CD4-positive, CD25-positive, alpha-beta regulatory T cell (primary cell): ENCODE data around the gene ECHDC1. TPM values are rescaled to one million over a fixed set of nuclear protein-coding genes. Genes with fewer than 3 reads are reported as not detected.
A peak's percentile ranks its signal among the peaks of the same experiment; 100 is the strongest.

ENCODE experiments used
- ATAC-seq, 2 donors: fragments of 150-1000 bp; cut with Tn5 transposase; one replicate each; pipeline ENCODE4 v1.10.0; 2021; ENCODE audit warnings: low read depth in 2 of 2, moderate number of reproducible peaks in 2 of 2, moderate library complexity in 1 of 2
- DNase-seq, 3 donors: peaks; one replicate each; pipeline versions ENCODE4 v3.0.0 to v3.0.0-alpha.2; 2012 to 2022; ENCODE audit warnings: mixed read lengths in 1 of 3
- H3K27ac ChIP-seq: one replicate; pipeline ENCODE4 v1.7.0; 2013; ENCODE audit warnings: mild to moderate bottlenecking, low read length; ENCODE audit not compliant: insufficient read depth, poor library complexity, severe bottlenecking
- H3K27me3 ChIP-seq: one replicate; pipeline ENCODE4 v1.7.0; 2013; ENCODE audit warnings: low read length; ENCODE audit not compliant: control insufficient read depth, insufficient read depth
- H3K36me3 ChIP-seq: one replicate; pipeline ENCODE4 v1.7.0; 2013; ENCODE audit warnings: mild to moderate bottlenecking, low read length, moderate library complexity; ENCODE audit not compliant: control insufficient read depth, insufficient read depth
- H3K4me1 ChIP-seq: 2 replicates; pipeline ENCODE4 v1.7.0; 2013; ENCODE audit warnings: mild to moderate bottlenecking, low read length; ENCODE audit not compliant: insufficient read depth, control insufficient read depth, poor library complexity, severe bottlenecking
- H3K4me3 ChIP-seq: one replicate; pipeline ENCODE4 v1.7.0; 2013; ENCODE audit warnings: low read depth, mild to moderate bottlenecking, low read length, moderate library complexity
- H3K9me3 ChIP-seq, 2 experiments: 1 replicate in 1 of 2; 2 replicates in 1 of 2; pipeline ENCODE4 v1.7.0; 2013; ENCODE audit warnings: low read length in 2 of 2, mild to moderate bottlenecking in 1 of 2, moderate library complexity in 1 of 2; ENCODE audit not compliant: control insufficient read depth in 2 of 2
- H3K27ac Mint-ChIP-seq, 3 donors: one replicate each; pipeline ENCODE4 v1.8.0; 2020 to 2022; ENCODE audit warnings: mild to moderate bottlenecking in 3 of 3, mixed read lengths in 3 of 3, moderate library complexity in 2 of 3
- H3K27me3 Mint-ChIP-seq: one replicate; pipeline ENCODE4 v1.8.0; 2022; ENCODE audit warnings: mild to moderate bottlenecking, mixed read lengths
- H3K36me3 Mint-ChIP-seq: one replicate; pipeline ENCODE4 v1.8.0; 2020; ENCODE audit warnings: mixed read lengths
- H3K4me1 Mint-ChIP-seq, 4 donors: one replicate each; pipeline ENCODE4 v1.8.0; 2020 to 2022; ENCODE audit warnings: mixed read lengths in 4 of 4, mild to moderate bottlenecking in 1 of 4
- H3K4me3 Mint-ChIP-seq, 4 donors: one replicate each; pipeline ENCODE4 v1.8.0; 2020 to 2022; ENCODE audit warnings: mild to moderate bottlenecking in 4 of 4, mixed read lengths in 4 of 4, moderate library complexity in 3 of 4
- H3K9me3 Mint-ChIP-seq, 7 donors: one replicate each; pipeline ENCODE4 v1.8.0; 2020 to 2022; ENCODE audit warnings: mixed read lengths in 7 of 7, mild to moderate bottlenecking in 3 of 7, moderate library complexity in 2 of 7
- polyA plus RNA-seq, 4 donors: library from polyadenylated mRNA; unstranded; fragments of 300-500 nt; fragmentation: Illumina TruSeq; gene quantifications; one replicate each; pipeline ENCODE4 v1.2.3, GENCODE V29; 2021
- total RNA-seq: library from RNA; stranded (reverse); gene quantifications from one replicate; pipeline ENCODE4 v1.2.3, GENCODE V29; 2022

The ECHDC1 gene
- total and polyA plus RNA-seq, 5 donors from 2014 or later: 22.8 to 71.7 (median 56.6) TPM

DNA sequence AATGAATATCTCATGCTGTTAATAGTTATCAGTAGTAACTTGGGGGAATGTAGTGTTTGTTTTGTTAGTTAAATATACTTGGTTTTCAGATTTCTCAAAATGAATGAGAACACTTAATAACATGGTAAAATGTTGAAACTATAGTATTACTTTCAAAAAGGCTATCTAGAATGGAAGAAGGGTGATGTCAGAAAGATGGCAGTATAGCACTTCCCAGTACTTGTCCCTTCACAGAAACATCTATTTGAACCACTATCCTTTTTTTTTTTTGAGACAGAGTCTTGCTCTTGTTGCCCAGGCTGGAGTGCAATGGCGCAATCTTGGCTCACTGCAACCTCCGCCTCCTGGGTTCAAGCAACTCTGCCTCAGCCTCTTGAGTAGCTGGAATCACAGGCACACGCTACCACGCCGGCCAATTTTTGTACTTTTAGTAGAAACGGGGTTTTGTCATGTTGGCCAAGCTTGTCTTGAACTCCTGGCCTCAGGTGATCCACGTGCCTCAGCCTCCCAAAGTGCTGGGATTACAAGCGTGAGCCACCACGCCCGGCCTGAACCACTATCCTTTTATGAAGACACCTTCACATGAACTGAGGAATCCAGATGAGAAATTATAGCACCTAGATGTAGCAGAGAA, 4.7 kb upstream of the ECHDC1 start:
- Histone ChIP-seq H3K27ac (no peak overlapping the region), H3K27me3 (no peaks in the 10 kb centered on the region), H3K36me3 (no peaks in the 10 kb centered on the region), H3K4me1 (peaks cover 10% of the 10 kb centered on the region), H3K9me3 (no peaks in the 10 kb centered on the region), H3K4me3 (no peak overlapping the region)
- H3K9me3 Mint-ChIP-seq: peaks cover 4 to 27% (median 7%) of the 10 kb centered on the region in 7 donors
- no peak for DNase-seq
- H3K27ac Mint-ChIP-seq: no peak overlapping the region
- peaks cover 13% of the 10 kb centered on the region for H3K27me3 Mint-ChIP-seq
- peaks cover 3% of the 10 kb centered on the region for H3K36me3 Mint-ChIP-seq
- H3K4me3 Mint-ChIP-seq: no peak overlapping the region
- H3K4me1 Mint-ChIP-seq: peaks cover 0 to 15% (median 5%) of the 10 kb centered on the region in 4 donors
- ATAC-seq: no peak

DNA sequence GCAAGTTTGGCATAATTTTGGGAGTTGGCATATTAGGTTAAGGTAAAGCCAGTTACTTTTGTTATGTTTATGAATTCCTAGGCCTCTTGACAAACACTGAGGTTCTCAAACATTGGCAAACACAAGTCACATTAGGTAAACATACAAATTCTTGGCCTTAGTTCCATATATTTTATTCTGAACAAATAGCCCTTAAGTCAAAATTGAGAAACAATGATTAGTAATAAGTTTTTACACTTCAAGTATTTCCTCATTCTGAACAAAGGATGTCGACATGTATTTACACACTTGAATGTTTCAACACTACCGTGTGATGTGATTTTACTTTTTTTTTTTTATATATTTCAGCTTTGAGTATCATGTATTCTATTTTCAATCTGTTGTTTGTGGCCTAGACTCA, 3.8 kb upstream of the ECHDC1 start:
- peak overlapping the region in 1 of 4 donors; percentile 68 for H3K4me3 Mint-ChIP-seq
- no peak overlapping the region for H3K27ac ChIP-seq

DNA sequence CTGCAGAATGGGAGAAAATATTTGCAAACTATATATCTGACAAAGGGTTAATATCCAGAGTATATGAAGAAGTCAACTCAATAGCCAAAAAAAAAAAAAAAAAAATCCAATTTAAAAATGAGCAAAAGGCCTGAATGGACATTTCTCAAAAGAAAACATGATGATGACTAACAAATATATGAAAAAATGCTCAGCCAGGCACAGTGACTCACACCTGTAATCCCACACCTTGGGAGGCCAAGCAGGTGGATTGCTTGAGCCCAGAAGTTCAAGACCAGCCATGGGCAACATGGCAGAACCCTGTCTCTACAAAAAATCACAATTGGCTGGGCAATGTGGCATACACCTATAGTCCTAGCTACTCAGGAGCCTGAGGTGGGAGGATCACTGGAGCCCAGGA, 2.1 kb upstream of the ECHDC1 start:
- no peak overlapping the region for H3K27ac ChIP-seq
- peaks cover 0 to 15% (median 4%) of the 10 kb centered on the region in 7 donors for H3K9me3 Mint-ChIP-seq
- H3K27me3 Mint-ChIP-seq: peaks cover 4% of the 10 kb centered on the region
- H3K4me3 ChIP-seq: no peak overlapping the region
- no peaks in the 10 kb centered on the region for H3K9me3 ChIP-seq
- peaks cover 33% of the 10 kb centered on the region for H3K4me1 ChIP-seq
- H3K36me3 ChIP-seq: no peaks in the 10 kb centered on the region
- peaks cover 0 to 22% (median 5%) of the 10 kb centered on the region in 4 donors for H3K4me1 Mint-ChIP-seq
- ATAC-seq (no peak), DNase-seq (no peak)
- no peak overlapping the region for H3K27ac Mint-ChIP-seq
- H3K4me3 Mint-ChIP-seq: peak overlapping the region; percentile 9 to 53 (median 34)
- peaks cover 3% of the 10 kb centered on the region for H3K36me3 Mint-ChIP-seq
- H3K27me3 ChIP-seq: no peaks in the 10 kb centered on the region

More for the DNA sequence above, 3.8 kb upstream of the ECHDC1 start:
- Mint-ChIP-seq H3K27me3 (peaks cover 4% of the 10 kb centered on the region), H3K4me1 (peaks cover 0 to 15% (median 5%) of the 10 kb centered on the region in 4 donors), H3K36me3 (peaks cover 3% of the 10 kb centered on the region), H3K9me3 (peaks cover 0 to 18% (median 5%) of the 10 kb centered on the region in 7 donors), H3K27ac (no peak overlapping the region)
- no peaks in the 10 kb centered on the region for H3K27me3 ChIP-seq
- no peaks in the 10 kb centered on the region for H3K9me3 ChIP-seq
- no peak overlapping the region for H3K4me3 ChIP-seq
- H3K4me1 ChIP-seq: peaks cover 17% of the 10 kb centered on the region
- DNase-seq (no peak), ATAC-seq (no peak)
- no peaks in the 10 kb centered on the region for H3K36me3 ChIP-seq

DNA sequence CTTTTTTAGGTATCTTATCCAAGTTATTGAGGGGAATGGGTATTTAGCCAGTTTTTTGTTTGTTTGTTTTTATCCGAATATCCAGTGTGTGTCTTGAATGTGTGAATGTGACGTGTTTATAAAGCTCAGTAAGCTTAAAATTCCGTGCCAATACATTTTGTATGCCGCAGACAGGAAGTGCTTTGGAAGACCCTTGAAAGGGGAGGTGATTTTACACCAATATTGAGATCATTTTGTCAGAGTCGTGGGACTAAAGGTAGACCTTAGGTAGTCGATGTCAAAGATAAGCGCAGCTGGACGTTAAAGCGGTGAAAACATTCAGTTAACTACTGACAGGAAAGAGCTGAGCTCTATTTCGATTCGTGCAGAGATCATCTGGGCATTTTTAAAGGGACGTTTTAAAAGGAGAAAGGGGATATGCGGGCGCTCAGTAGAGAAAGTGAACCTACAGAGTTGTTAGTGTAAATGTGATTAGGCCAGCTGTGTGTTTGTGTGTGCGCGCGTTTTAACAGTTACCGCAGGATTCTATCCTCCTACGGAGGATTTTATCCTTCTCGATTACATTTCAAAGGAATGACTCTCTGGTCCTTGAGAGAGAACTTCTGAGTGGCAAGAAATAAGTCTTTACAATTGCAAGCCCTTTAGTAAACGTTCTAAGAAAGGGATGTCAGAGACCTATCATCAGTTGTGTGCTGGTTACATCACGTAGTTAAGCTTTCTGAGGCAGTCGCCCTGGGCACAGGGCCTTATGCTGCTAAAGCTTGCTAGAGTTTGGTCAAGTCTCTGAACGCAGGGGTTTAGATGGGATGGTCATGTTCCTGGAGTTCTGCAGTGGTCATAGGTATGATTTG, 625 bp upstream of the ECHDC1 start:
- H3K27me3 ChIP-seq: no peaks in the 10 kb centered on the region
- ATAC-seq (no peak), DNase-seq (peak in 2 of 3 donors; percentile 10 to 53)
- no peak overlapping the region for H3K4me3 Mint-ChIP-seq
- peaks cover 3% of the 10 kb centered on the region for H3K36me3 Mint-ChIP-seq
- peaks cover 45% of the 10 kb centered on the region for H3K4me1 ChIP-seq
- H3K27ac Mint-ChIP-seq: no peak overlapping the region
- peaks cover 3 to 24% (median 9%) of the 10 kb centered on the region in 4 donors for H3K4me1 Mint-ChIP-seq
- H3K9me3 ChIP-seq: no peaks in the 10 kb centered on the region
- H3K27ac ChIP-seq: peak overlapping the region; percentile 79
- peaks cover 0 to 4% (median under 1%) of the 10 kb centered on the region in 7 donors for H3K9me3 Mint-ChIP-seq
- H3K36me3 ChIP-seq: no peaks in the 10 kb centered on the region
- H3K27me3 Mint-ChIP-seq: no peaks in the 10 kb centered on the region
- H3K4me3 ChIP-seq: peak overlapping the region; percentile 100

DNA sequence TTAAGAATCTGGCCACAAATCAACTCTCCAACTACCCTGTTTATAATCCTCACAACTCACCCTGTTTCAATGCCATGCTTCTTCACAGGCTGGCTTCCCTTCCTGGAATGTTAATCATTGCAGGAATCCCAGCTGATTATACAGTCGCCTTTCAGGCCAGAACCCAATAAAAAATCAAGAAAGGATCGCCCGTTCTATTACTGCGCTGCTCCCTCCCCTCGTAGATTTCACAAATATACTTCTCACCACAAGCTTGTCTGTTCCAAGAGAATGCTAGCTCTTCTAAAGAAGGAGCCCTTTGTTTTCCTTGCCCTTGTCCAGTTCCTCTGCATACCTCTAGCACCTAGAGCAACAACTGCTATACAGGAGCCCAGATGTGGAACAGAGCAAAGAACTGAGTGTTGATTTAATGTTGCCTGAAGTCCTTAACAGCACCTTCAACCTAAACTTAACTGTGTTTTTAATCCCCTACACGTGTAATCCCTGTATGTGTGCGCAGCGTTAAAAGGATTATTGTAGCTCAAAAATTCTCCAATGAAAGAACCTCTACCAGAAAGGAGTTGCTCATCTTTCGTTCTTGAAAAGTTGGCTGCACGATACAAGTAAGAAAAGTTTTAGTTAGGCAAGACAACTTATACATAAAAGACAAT, 988 bp downstream of the ECHDC1 start:
- Mint-ChIP-seq H3K9me3 (peaks cover 0 to 2% (median 0%) of the 10 kb centered on the region in 7 donors), H3K4me1 (peaks cover 18 to 25% (median 23%) of the 10 kb centered on the region in 4 donors), H3K4me3 (no peak overlapping the region), H3K36me3 (peaks cover 3% of the 10 kb centered on the region), H3K27me3 (no peaks in the 10 kb centered on the region), H3K27ac (no peak overlapping the region)
- H3K36me3 ChIP-seq: no peaks in the 10 kb centered on the region
- H3K4me3 ChIP-seq: peak overlapping the region; percentile 100
- H3K27me3 ChIP-seq: no peaks in the 10 kb centered on the region
- ATAC-seq: no peak
- no peak for DNase-seq
- H3K4me1 ChIP-seq: peaks cover 45% of the 10 kb centered on the region
- H3K9me3 ChIP-seq: no peaks in the 10 kb centered on the region
- H3K27ac ChIP-seq: peak overlapping the region; percentile 79

DNA sequence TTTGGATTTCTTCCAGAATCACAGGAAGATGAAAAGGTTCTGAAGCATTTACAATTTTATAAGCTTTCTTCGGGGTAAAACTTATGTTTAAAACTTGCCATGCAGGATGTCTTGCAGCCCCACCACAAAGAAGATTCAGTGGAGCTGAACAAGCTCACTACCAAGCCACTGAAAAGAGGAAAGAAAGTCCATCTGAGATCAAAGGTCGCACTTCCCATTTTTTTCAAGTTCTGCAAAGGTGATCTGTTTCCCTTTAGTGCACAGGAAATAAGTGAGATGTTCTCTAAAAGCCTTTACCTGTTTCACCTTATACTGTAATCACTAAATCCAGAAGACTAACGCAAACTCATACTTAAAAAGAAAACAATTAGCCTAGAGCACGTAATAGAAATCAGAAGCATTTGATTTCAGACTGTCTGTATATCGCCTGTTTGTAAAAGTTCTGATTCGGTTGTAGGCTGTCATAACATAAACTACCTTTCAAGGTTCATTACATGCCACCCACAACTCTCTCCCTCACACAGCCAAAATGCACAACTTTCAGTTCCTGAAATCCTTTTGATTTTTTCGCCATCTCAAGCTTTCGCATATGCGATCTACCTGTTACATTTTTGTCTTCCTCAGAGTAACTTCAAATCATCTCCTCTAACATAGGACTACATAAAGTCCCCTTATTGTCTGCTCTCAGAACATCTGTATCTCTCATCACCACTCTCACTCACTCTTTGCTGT, 1.8 kb downstream of the ECHDC1 start:
- Mint-ChIP-seq H3K4me3 (peak overlapping the region in 1 of 4 donors; percentile 81), H3K27me3 (no peaks in the 10 kb centered on the region), H3K27ac (no peak overlapping the region), H3K9me3 (peaks cover 0 to 2% (median 0%) of the 10 kb centered on the region in 7 donors), H3K36me3 (peaks cover 3% of the 10 kb centered on the region), H3K4me1 (peaks cover 26 to 31% (median 27%) of the 10 kb centered on the region in 4 donors)
- no peak for ATAC-seq
- no peak overlapping the region for H3K27ac ChIP-seq
- H3K9me3 ChIP-seq: no peaks in the 10 kb centered on the region
- no peak for DNase-seq
- H3K4me1 ChIP-seq: peaks cover 45% of the 10 kb centered on the region
- peak overlapping the region; percentile 100 for H3K4me3 ChIP-seq
- no peaks in the 10 kb centered on the region for H3K36me3 ChIP-seq
- no peaks in the 10 kb centered on the region for H3K27me3 ChIP-seq

DNA sequence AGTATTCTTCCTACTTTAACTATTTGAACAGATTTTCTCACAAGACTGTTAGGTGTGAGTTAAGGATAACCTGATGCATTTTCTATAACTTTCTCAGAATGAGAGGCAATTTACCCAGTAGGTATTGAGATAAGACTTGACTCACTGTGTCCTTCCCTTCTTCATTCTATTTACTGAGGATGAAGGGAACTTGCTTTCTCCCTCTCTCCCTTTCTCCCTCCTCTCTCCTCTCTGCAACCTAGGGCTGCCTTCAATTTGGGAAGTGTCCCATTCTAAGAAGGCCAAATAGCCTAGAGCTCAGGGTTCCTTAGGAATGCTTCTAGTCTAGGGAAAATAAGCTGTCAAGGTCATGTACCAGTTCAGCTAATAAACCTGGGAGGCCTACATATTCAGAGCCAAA, 3.2 kb downstream of the ECHDC1 start:
- no peak for DNase-seq
- Histone ChIP-seq H3K4me1 (peaks cover 45% of the 10 kb centered on the region), H3K27ac (no peak overlapping the region), H3K27me3 (no peaks in the 10 kb centered on the region), H3K36me3 (no peaks in the 10 kb centered on the region), H3K4me3 (no peak overlapping the region), H3K9me3 (no peaks in the 10 kb centered on the region)
- Mint-ChIP-seq H3K4me3 (peak overlapping the region in 3 of 4 donors; percentile 10 to 68 (median 36)), H3K36me3 (no peaks in the 10 kb centered on the region), H3K27me3 (no peaks in the 10 kb centered on the region), H3K4me1 (peaks cover 31 to 36% (median 35%) of the 10 kb centered on the region in 4 donors), H3K27ac (peak overlapping the region in 2 of 3 donors; percentile 2 to 8), H3K9me3 (no peaks in the 10 kb centered on the region)
- ATAC-seq: no peak
